HCT116 (cell line): Measurements from ENCODE around the gene CYP11A1. TPM values are rescaled to one million over a fixed set of nuclear protein-coding genes. Genes with fewer than 3 reads are reported as not detected.

Experiments
- ATAC-seq: fragments of 200-7000 bp; cut with Tn5 transposase; 2 replicates; pipeline ENCODE4 v1.9.1; 2020; ENCODE audit warnings: mild to moderate bottlenecking, moderate library complexity
- BruUV-seq: library from RNA; stranded (reverse); fragments of 400-500 nt; replicated peaks from 2 replicates; lab custom pipeline; 2021; lab: Mats Ljungman, UMichigan
- CTCF ChIA-PET: fragments of 300-600 bp; sonication (Branson Sonifier 250); formaldehyde crosslinking; loops from one replicate; lab custom pipeline; 2021; ENCODE audit warnings: antibody characterized with exemption; lab: Charles Lee
- POLR2A ChIA-PET: fragments of 300-600, 350-600 bp; sonication (Branson Sonifier 250); formaldehyde crosslinking; loops from one replicate; lab custom pipeline; 2021; ENCODE audit warnings: antibody characterized with exemption; lab: Charles Lee
- RAD21 ChIA-PET, 2 experiments: fragments of 300-600 bp; sonication (Branson Sonifier 250); formaldehyde crosslinking; loops; one replicate each; lab custom pipeline; 2023; ENCODE audit warnings: low total read pairs in 2 of 2; ENCODE audit not compliant: uncharacterized antibody in 2 of 2, unreplicated experiment in 2 of 2, low non-redundant PET in 1 of 2; lab: Charles Lee
- DNase-seq: peaks from one replicate; pipeline ENCODE4 v3.0.0-alpha.2; 2010; ENCODE audit warnings: low read depth, low spot score
- H2AFZ ChIP-seq: fragments of 200-600 bp; shearing (Covaris generic), sonication (generic); 2 replicates; pipeline ENCODE4 v1.6.1; 2017; ENCODE audit warnings: low read depth, mixed run types, mixed read lengths, antibody characterized with exemption, low read length; ENCODE audit not compliant: poor library complexity, severe bottlenecking
- H3K27ac ChIP-seq: 2 replicates; pipeline ENCODE4 v1.5.1; 2012; ENCODE audit warnings: low read depth, low read length
- H3K27me3 ChIP-seq: fragments of 200-600 bp; sonication (generic); 2 replicates; pipeline ENCODE4 v1.6.1; 2016; ENCODE audit warnings: mixed run types, low read length, mixed read lengths; ENCODE audit not compliant: insufficient read depth
- H3K36me3 ChIP-seq, 2 experiments: fragments of 200-500 bp in 1 of 2; fragments of 200-600 bp in 1 of 2; sonication (Bioruptor generic) in 1 of 2; sonication (generic) in 1 of 2; 2 replicates each; pipeline versions ENCODE4 v1.5.1 to v1.6.1; 2014 to 2016; ENCODE audit warnings: low read length in 2 of 2, inconsistent platforms in 1 of 2, mixed read lengths in 1 of 2, mixed run types in 1 of 2; ENCODE audit not compliant: insufficient read depth in 2 of 2, control insufficient read depth in 1 of 2
- H3K4me1 ChIP-seq, 2 experiments: fragments of 200-600 bp in 1 of 2; sonication (generic) in 1 of 2; 2 replicates each; pipeline versions ENCODE4 v1.5.1 to v1.6.1; 2012 to 2017; ENCODE audit warnings: low read length in 2 of 2, inconsistent platforms in 1 of 2, mild to moderate bottlenecking in 1 of 2, mixed read lengths in 1 of 2, mixed run types in 1 of 2, moderate library complexity in 1 of 2; ENCODE audit not compliant: insufficient read depth in 2 of 2, control insufficient read depth in 1 of 2
- H3K4me2 ChIP-seq: fragments of 200-600 bp; sonication (generic); 2 replicates; pipeline ENCODE4 v1.6.1; 2017; ENCODE audit warnings: mixed run types, low read length, mixed read lengths
- H3K4me3 ChIP-seq, 2 experiments: fragments of 200-600 bp in 1 of 2; sonication (generic) in 1 of 2; replicated peaks in 1 of 2; 2 replicates each; pipeline ENCODE4 v1.5.1; 2011 to 2016; ENCODE audit warnings: low read length in 2 of 2, control low read depth in 1 of 2, low read depth in 1 of 2, mild to moderate bottlenecking in 1 of 2, mixed read lengths in 1 of 2, mixed run types in 1 of 2
- H3K79me2 ChIP-seq: fragments of 200-600 bp; sonication (generic); 2 replicates; pipeline ENCODE4 v1.6.1; 2017; ENCODE audit warnings: mild to moderate bottlenecking, mixed run types, low read length, moderate library complexity, mixed read lengths; ENCODE audit not compliant: insufficient read depth
- H3K9ac ChIP-seq: fragments of 200-600 bp; sonication (generic); 2 replicates; pipeline ENCODE4 v1.6.1; 2016; ENCODE audit warnings: low read length, mixed read lengths
- H3K9me2 ChIP-seq: fragments of 200-600 bp; sonication (generic), shearing (Covaris generic); 2 replicates; pipeline ENCODE4 v1.6.1; 2017; ENCODE audit warnings: mixed run types, mild to moderate bottlenecking, moderate library complexity; ENCODE audit not compliant: insufficient read depth
- H3K9me3 ChIP-seq, 2 experiments: fragments of 200-500 bp in 1 of 2; fragments of 200-600 bp in 1 of 2; sonication (Bioruptor generic) in 1 of 2; sonication (generic) in 1 of 2; 2 replicates each; pipeline ENCODE4 v1.6.1; 2014 to 2017; ENCODE audit warnings: low read length in 2 of 2, mixed read lengths in 2 of 2, inconsistent platforms in 1 of 2, low read depth in 1 of 2, mild to moderate bottlenecking in 1 of 2, mixed run types in 1 of 2, moderate library complexity in 1 of 2; ENCODE audit not compliant: control insufficient read depth in 1 of 2, insufficient read depth in 1 of 2
- H4K20me1 ChIP-seq: fragments of 200-600 bp; sonication (generic), shearing (Covaris generic); 2 replicates; pipeline ENCODE4 v1.6.1; 2017; ENCODE audit warnings: mixed run types, mild to moderate bottlenecking, moderate library complexity; ENCODE audit not compliant: insufficient read depth
- CBX3 ChIP-seq: IDR thresholded peaks from 2 replicates; pipeline ENCODE4 v1.6.1; 2012; ENCODE audit warnings: low read depth
- ELF1 ChIP-seq: IDR thresholded peaks from 2 replicates; pipeline ENCODE4 v1.6.1; 2012; ENCODE audit warnings: low read depth, borderline replicate concordance
- POLR2A ChIP-seq: IDR thresholded peaks from 2 replicates; pipeline ENCODE4 v1.7.0; 2011; ENCODE audit warnings: borderline replicate concordance; ENCODE audit not compliant: insufficient read depth, insufficient read length; ENCODE audit errors: extremely low read depth
- RAD21 ChIP-seq: IDR thresholded peaks from 2 replicates; pipeline ENCODE4 v1.6.1; 2012; ENCODE audit warnings: low read depth, mild to moderate bottlenecking
- ZFX ChIP-seq: fragments of 450-650 bp; IDR thresholded peaks from 2 replicates; pipeline ENCODE4 v1.6.1; 2017
- ZNF274 ChIP-seq: fragments of 200-500 bp; sonication (Bioruptor generic); IDR thresholded peaks from 2 replicates; pipeline ENCODE4 v1.6.1; 2014; ENCODE audit warnings: mild to moderate bottlenecking, low read depth, low read length, inconsistent platforms
- intact Hi-C: fragments of 100-400 bp; cut with micrococcal nuclease; formaldehyde crosslinking; loops from 2 replicates; pipeline ENCODE4 v1.10.0; 2022
- total RNA-seq: library from RNA; stranded (reverse); gene quantifications from one replicate; pipeline ENCODE4 v1.2.1, GENCODE V29; 2021; ENCODE audit not compliant: unreplicated experiment
- TF ChIP-seq, protein P1 (sequence below): IDR thresholded peaks from 2 replicates; pipeline ENCODE4 v1.6.1; 2012; ENCODE audit warnings: low read depth

Gene CYP11A1
- total RNA-seq, 1 experiment from 2014 or later = 0.57 TPM

DNA sequence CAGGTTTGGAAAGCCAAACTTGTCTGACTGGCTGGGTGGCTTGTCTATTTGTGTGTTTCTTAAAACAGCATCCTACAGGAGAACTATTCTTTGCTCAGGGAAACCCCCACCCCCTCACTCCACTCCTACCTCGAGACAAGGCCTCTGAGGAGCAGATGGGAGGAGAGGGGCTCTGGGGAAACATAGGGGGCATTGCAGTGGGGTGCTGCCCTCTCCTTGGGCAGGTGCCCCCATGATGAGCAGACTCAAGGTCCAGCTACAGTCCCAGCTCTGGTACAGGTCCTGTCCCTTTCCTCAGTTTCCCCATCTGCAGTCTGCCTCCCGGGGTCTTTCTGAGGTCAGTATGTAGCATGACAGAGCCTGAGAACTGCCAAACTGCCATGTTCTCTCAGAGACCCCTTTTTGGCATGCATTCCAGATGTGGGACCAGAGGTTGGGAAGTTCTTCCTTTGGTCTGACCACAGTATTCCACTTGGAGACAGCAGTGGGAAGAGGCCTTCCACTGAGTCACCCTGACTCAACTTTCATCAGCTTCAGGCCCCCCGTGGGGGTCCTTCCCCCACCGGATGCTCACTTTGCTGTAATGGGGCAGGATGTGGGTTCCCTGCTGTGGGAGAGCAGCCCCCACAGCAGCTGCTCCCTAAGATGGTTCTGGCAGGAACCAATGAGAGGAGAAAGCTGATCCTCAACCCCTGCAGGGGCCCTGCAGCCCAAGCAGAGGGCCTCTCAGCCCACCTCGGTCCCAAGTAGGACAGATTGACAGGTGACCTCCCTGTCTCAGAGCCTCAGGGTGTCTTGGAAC, 32.3 kb upstream of the CYP11A1 start:
- 0 out of 4 replicates have a peak overlapping the region, but pooled peaks of 1 of the 2 experiments have one; percentile 6 for H3K4me3 ChIP-seq
- H3K9me3 ChIP-seq = no peaks in the 10 kb centered on the region
- H3K36me3 ChIP-seq = no peaks in the 10 kb centered on the region
- no peaks in the 10 kb centered on the region for H3K27me3 ChIP-seq
- ChIA-PET RAD21 (interaction anchor here in 1 of 2 experiments (0.7 kb wide), 1 partner anchor 40 kb away, joined by 3 read pairs; no protein-coding TSS in a partner anchor), CTCF (interaction anchor here (1.1 kb wide), 1 partner anchor 17 kb away, joined by 3 read pairs; no protein-coding TSS in a partner anchor), POLR2A (interaction anchor here (1.0 kb wide), 1 partner anchor 32 kb away, joined by 3 read pairs; no protein-coding TSS in a partner anchor)
- H3K4me1 ChIP-seq = peaks cover 64 to 86% of the 10 kb centered on the region in 2 experiments
- H4K20me1 ChIP-seq = no peaks in the 10 kb centered on the region
- no peaks in the 10 kb centered on the region for H3K9me2 ChIP-seq
- no peaks in the 10 kb centered on the region for H3K79me2 ChIP-seq
- no TSS peak for BruUV-seq
- H3K27ac ChIP-seq = peak overlapping the region; percentile 40
- H3K9ac ChIP-seq = peak overlapping the region; percentile 61
- intact Hi-C loops = no loop called here
- no peak overlapping the region for H2AFZ ChIP-seq
- ATAC-seq = no peak
- peak overlapping the region; percentile 79 for H3K4me2 ChIP-seq
- TF ChIP-seq ZFX = no peak
- no peak for TF ChIP-seq POLR2A
- TF ChIP-seq CBX3 = no peak
- TF ChIP-seq, protein P1, sequence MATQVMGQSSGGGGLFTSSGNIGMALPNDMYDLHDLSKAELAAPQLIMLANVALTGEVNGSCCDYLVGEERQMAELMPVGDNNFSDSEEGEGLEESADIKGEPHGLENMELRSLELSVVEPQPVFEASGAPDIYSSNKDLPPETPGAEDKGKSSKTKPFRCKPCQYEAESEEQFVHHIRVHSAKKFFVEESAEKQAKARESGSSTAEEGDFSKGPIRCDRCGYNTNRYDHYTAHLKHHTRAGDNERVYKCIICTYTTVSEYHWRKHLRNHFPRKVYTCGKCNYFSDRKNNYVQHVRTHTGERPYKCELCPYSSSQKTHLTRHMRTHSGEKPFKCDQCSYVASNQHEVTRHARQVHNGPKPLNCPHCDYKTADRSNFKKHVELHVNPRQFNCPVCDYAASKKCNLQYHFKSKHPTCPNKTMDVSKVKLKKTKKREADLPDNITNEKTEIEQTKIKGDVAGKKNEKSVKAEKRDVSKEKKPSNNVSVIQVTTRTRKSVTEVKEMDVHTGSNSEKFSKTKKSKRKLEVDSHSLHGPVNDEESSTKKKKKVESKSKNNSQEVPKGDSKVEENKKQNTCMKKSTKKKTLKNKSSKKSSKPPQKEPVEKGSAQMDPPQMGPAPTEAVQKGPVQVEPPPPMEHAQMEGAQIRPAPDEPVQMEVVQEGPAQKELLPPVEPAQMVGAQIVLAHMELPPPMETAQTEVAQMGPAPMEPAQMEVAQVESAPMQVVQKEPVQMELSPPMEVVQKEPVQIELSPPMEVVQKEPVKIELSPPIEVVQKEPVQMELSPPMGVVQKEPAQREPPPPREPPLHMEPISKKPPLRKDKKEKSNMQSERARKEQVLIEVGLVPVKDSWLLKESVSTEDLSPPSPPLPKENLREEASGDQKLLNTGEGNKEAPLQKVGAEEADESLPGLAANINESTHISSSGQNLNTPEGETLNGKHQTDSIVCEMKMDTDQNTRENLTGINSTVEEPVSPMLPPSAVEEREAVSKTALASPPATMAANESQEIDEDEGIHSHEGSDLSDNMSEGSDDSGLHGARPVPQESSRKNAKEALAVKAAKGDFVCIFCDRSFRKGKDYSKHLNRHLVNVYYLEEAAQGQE = no peak
- no peak for TF ChIP-seq ZNF274
- TF ChIP-seq ELF1 = no peak
- TF ChIP-seq RAD21 = no peak
- no peak for DNase-seq
